ENCODE data around the gene DES.

DNA sequence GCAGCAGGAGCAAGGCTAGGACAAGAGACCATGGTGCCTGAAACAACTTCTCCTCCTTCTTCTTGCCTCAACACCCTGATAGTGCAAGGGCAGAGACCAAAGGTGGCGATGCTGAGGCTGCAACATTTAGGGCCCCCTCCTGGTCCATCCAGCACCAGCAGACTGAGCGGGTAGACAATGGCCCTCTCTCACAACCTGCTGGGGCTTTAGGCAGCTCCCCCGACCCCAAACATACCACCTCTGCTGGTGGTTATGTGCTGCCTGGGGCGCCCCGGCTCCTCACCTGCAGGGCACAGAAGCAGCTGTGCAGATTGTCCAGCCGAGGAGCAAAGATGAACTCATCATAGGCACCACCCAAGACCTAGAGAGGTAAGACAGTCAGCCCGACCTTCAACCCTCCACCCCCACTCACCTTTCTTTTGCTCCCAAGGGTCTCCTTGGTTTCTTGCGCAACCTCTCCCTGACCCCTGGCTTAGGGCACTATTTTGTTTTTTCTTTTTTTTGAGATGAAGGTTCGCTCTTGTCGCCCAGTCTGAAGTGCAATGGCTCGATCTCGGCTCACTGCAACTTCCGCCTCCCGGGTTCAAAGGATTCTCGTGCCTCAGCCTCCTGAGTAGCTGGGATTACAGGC is 34.0 kb upstream of the DES start:
- TF ChIP-seq, protein P1, sequence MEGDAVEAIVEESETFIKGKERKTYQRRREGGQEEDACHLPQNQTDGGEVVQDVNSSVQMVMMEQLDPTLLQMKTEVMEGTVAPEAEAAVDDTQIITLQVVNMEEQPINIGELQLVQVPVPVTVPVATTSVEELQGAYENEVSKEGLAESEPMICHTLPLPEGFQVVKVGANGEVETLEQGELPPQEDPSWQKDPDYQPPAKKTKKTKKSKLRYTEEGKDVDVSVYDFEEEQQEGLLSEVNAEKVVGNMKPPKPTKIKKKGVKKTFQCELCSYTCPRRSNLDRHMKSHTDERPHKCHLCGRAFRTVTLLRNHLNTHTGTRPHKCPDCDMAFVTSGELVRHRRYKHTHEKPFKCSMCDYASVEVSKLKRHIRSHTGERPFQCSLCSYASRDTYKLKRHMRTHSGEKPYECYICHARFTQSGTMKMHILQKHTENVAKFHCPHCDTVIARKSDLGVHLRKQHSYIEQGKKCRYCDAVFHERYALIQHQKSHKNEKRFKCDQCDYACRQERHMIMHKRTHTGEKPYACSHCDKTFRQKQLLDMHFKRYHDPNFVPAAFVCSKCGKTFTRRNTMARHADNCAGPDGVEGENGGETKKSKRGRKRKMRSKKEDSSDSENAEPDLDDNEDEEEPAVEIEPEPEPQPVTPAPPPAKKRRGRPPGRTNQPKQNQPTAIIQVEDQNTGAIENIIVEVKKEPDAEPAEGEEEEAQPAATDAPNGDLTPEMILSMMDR (conservative IDR thresholded peaks at IDR 0.05; ENCODE audit: low read depth in 2 of 2) = peak; percentile 35 to 62; a peak in 3 of 4 replicates
- TF ChIP-seq POLR2AphosphoS5 (IDR thresholded peaks at IDR 0.05; ENCODE audit: low read depth) = no peak
- TF ChIP-seq CREB1 (CRISPR knock-in tag; IDR thresholded peaks at IDR 0.05; ENCODE audit: low read depth) = no peak
- no peak for TF ChIP-seq EZH2phosphoT487 (IDR thresholded peaks at IDR 0.05; ENCODE audit: unreplicated experiment)
- TF ChIP-seq EZH2 (IDR thresholded peaks at IDR 0.05; ENCODE audit: low read depth, unreplicated experiment) = no peak
- no peak for TF ChIP-seq JUNB (IDR thresholded peaks at IDR 0.05; ENCODE audit: unreplicated experiment)
- TF ChIP-seq, protein P2, sequence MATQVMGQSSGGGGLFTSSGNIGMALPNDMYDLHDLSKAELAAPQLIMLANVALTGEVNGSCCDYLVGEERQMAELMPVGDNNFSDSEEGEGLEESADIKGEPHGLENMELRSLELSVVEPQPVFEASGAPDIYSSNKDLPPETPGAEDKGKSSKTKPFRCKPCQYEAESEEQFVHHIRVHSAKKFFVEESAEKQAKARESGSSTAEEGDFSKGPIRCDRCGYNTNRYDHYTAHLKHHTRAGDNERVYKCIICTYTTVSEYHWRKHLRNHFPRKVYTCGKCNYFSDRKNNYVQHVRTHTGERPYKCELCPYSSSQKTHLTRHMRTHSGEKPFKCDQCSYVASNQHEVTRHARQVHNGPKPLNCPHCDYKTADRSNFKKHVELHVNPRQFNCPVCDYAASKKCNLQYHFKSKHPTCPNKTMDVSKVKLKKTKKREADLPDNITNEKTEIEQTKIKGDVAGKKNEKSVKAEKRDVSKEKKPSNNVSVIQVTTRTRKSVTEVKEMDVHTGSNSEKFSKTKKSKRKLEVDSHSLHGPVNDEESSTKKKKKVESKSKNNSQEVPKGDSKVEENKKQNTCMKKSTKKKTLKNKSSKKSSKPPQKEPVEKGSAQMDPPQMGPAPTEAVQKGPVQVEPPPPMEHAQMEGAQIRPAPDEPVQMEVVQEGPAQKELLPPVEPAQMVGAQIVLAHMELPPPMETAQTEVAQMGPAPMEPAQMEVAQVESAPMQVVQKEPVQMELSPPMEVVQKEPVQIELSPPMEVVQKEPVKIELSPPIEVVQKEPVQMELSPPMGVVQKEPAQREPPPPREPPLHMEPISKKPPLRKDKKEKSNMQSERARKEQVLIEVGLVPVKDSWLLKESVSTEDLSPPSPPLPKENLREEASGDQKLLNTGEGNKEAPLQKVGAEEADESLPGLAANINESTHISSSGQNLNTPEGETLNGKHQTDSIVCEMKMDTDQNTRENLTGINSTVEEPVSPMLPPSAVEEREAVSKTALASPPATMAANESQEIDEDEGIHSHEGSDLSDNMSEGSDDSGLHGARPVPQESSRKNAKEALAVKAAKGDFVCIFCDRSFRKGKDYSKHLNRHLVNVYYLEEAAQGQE (IDR thresholded peaks at IDR 0.05; ENCODE audit: unreplicated experiment) = no peak
- no peak for TF ChIP-seq ZNF331 (CRISPR knock-in tag; IDR thresholded peaks at IDR 0.05; ENCODE audit: low read depth)
- no peak for TF ChIP-seq STAT1 (IDR thresholded peaks at IDR 0.05; ENCODE audit: unreplicated experiment)
